ENCODE data around the gene SLC16A9.
"Not testable (repeated sequence)": the region's sequence is repeated elsewhere in the genome, so short reads cannot be mapped to it uniquely, and the experiment has no call there.

- not testable (repeated sequence) for TF ChIP-seq CTCF (IDR thresholded peaks at IDR 0.05; ENCODE audit: low read length); EZH2 (IDR thresholded peaks at IDR 0.05; ENCODE audit: borderline replicate concordance, low read length)
Measured at GRCh38 chr10:59729167-59729566, 19.5 kb upstream of the SLC16A9 start.
